Nephron progenitor cell (in vitro differentiated cells): ENCODE measurements around the gene TIPARP.
"Not testable (repeated sequence)": the region's sequence is repeated elsewhere in the genome, so short reads cannot be mapped to it uniquely, and the experiment has no call there.

ENCODE experiments used
- DNase-seq: peaks from one replicate; pipeline ENCODE4 v3.0.0; 2021
- H3K27ac Mint-ChIP-seq: 2 replicates; pipeline ENCODE4 v1.8.0; 2021; ENCODE audit warnings: mild to moderate bottlenecking, moderate library complexity, mixed read lengths
- H3K27me3 Mint-ChIP-seq: 2 replicates; pipeline ENCODE4 v1.8.0; 2021; ENCODE audit warnings: mild to moderate bottlenecking, low read depth, mixed read lengths; ENCODE audit not compliant: poor library complexity
- H3K36me3 Mint-ChIP-seq: 2 replicates; pipeline ENCODE4 v1.8.0; 2021; ENCODE audit warnings: low read depth, mixed read lengths
- H3K4me1 Mint-ChIP-seq: 2 replicates; pipeline ENCODE4 v1.8.0; 2021; ENCODE audit warnings: mixed read lengths
- H3K4me3 Mint-ChIP-seq: 2 replicates; pipeline ENCODE4 v1.8.0; 2021; ENCODE audit warnings: mild to moderate bottlenecking, moderate library complexity, mixed read lengths
- H3K9me3 Mint-ChIP-seq: 2 replicates; pipeline ENCODE4 v1.8.0; 2021; ENCODE audit warnings: mild to moderate bottlenecking, moderate library complexity, mixed read lengths
- CTCF ChIP-seq: fragments of 200-600 bp; sonication (generic); IDR thresholded peaks from 2 replicates; pipeline ENCODE4 v1.5.0; 2021; ENCODE audit warnings: antibody characterized with exemption

The TIPARP gene

GRCh38 chr3:156704370-156705036, 30.1 kb downstream of the TIPARP start:
- no peaks in the 10 kb centered on the region for H3K27me3 Mint-ChIP-seq
- no peak overlapping the region for H3K27ac Mint-ChIP-seq
- H3K4me1 Mint-ChIP-seq, result no peaks in the 10 kb centered on the region
- no peak for TF ChIP-seq CTCF
- DNase-seq, result no peak
- peaks cover 45% of the 10 kb centered on the region for H3K36me3 Mint-ChIP-seq
- H3K4me3 Mint-ChIP-seq, result no peak overlapping the region
- H3K9me3 Mint-ChIP-seq, result no peaks in the 10 kb centered on the region

GRCh38 chr3:156705761-156706616, 31.6 kb downstream of the TIPARP start:
- no peaks in the 10 kb centered on the region for H3K27me3 Mint-ChIP-seq
- H3K27ac Mint-ChIP-seq, result no peak overlapping the region
- peaks cover 49% of the 10 kb centered on the region for H3K36me3 Mint-ChIP-seq
- H3K9me3 Mint-ChIP-seq, result peaks cover 4% of the 10 kb centered on the region
- no peaks in the 10 kb centered on the region for H3K4me1 Mint-ChIP-seq
- H3K4me3 Mint-ChIP-seq, result no peak overlapping the region
- no peak for TF ChIP-seq CTCF
- no peak for DNase-seq

GRCh38 chr3:156707588-156707987, 33.2 kb downstream of the TIPARP start:
- Mint-ChIP-seq H3K9me3 (peaks cover 4% of the 10 kb centered on the region), H3K36me3 (peaks cover 46% of the 10 kb centered on the region), H3K4me1 (no peaks in the 10 kb centered on the region), H3K27ac (peak overlapping the region; percentile 54), H3K4me3 (no peak overlapping the region), H3K27me3 (no peaks in the 10 kb centered on the region)
- no peak for TF ChIP-seq CTCF
- DNase-seq, result no peak

- no peaks in the 10 kb centered on the region for H3K4me1 Mint-ChIP-seq
- DNase-seq, result no peak
- H3K36me3 Mint-ChIP-seq, result peaks cover 42% of the 10 kb centered on the region
- TF ChIP-seq CTCF, result no peak
- peaks cover 4% of the 10 kb centered on the region for H3K9me3 Mint-ChIP-seq
- no peaks in the 10 kb centered on the region for H3K27me3 Mint-ChIP-seq
- no peak overlapping the region for H3K27ac Mint-ChIP-seq
- no peak overlapping the region for H3K4me3 Mint-ChIP-seq
Measured at GRCh38 chr3:156710429-156710828, 36.0 kb downstream of the TIPARP start.

GRCh38 chr3:156711113-156711512, 36.7 kb downstream of the TIPARP start:
- peaks cover 43% of the 10 kb centered on the region for H3K36me3 Mint-ChIP-seq
- H3K9me3 Mint-ChIP-seq, result peaks cover 4% of the 10 kb centered on the region
- DNase-seq, result no peak
- H3K4me3 Mint-ChIP-seq, result no peak overlapping the region
- H3K4me1 Mint-ChIP-seq, result no peaks in the 10 kb centered on the region
- no peaks in the 10 kb centered on the region for H3K27me3 Mint-ChIP-seq
- no peak overlapping the region for H3K27ac Mint-ChIP-seq
- no peak for TF ChIP-seq CTCF

- H3K27me3 Mint-ChIP-seq, H3K9me3 Mint-ChIP-seq, H3K4me1 Mint-ChIP-seq, DNase-seq, H3K27ac Mint-ChIP-seq, H3K4me3 Mint-ChIP-seq: not testable (repeated sequence)
- peaks cover 45% of the 10 kb centered on the region for H3K36me3 Mint-ChIP-seq
Measured at GRCh38 chr3:156711944-156712343, 37.6 kb downstream of the TIPARP start.
